ENCODE data around the gene SDK1.
"Not testable (repeated sequence)": the region's sequence is repeated elsewhere in the genome, so short reads cannot be mapped to it uniquely, and the experiment has no call there.

SDK1 gene

GRCh38 chr7:4204513-4205165, 903.6 kb downstream of the SDK1 start:
- no peak for DNase-seq (ENCODE audit: low spot score)

- DNase-seq (ENCODE audit: low spot score) = no peak
These were observed 904.8 kb downstream of the SDK1 start for GRCh38 chr7:4205828-4206227.

DNA sequence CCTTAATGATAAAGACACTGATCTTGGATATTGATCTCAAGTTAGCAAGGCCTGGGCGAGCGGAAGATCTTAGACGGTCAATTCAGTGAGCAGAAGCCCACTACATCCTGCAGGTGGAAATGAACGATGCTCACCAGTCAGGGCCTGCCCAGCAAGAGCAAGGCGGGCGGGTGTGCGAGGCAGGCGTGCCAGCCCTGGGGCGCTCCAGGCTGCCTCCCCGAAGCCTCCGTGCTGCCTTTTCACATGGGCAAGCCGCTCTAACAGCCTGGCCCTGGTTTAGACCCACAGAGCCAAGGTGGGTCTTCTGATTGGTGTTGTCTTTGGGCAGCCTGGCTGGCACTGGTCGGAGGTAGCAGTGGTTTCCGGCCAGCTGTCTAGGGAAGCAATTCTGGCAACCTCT, 906.0 kb downstream of the SDK1 start:
- no peak for DNase-seq (ENCODE audit: low spot score)

GRCh38 chr7:4208086-4208485, 907.0 kb downstream of the SDK1 start:
- no peak for DNase-seq (ENCODE audit: low spot score)

- DNase-seq (ENCODE audit: low spot score) = no peak
These were observed 907.5 kb downstream of the SDK1 start for GRCh38 chr7:4208586-4208985.

DNA sequence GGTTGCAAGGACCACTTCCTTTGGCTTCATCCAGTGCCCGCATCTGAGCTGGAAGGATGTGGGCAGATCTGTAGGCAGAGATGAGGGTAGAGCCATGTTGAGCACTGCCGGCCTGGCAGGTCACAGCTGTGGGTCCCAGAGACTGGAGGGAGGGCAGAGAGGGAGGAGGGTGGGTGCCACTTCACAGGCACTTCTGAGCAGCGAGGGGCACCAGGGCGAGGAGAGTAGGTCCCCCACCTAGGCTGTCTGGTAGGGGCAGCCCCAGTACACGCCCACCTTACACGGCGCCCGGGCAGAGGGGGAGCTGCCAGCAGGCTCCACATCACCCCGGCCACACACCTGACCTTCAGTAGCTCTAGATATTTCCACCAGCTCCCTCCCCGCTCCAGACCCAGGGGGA, 908.1 kb downstream of the SDK1 start:
- DNase-seq (ENCODE audit: low spot score) = no peak

DNA sequence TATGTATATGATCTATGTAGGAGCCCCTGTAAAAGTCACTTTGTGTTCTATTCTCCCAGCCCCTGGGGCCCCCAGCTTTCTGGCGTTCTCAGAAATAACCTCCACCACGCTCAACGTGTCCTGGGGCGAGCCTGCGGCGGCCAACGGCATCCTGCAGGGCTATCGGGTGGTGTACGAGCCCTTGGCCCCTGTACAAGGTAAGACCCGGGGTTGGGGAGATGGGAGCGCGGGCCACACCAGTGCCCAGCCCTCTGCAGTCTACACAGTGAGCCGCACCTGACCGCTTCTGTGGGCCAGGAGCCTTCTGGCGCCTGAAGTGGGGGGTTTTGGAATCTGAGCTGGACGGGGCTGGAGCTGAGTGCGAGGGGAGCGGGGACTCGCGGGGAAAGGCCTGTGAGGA, 908.9 kb downstream of the SDK1 start:
- no peak for DNase-seq (ENCODE audit: low spot score)

GRCh38 chr7:4210821-4211220, 909.8 kb downstream of the SDK1 start:
- no peak for DNase-seq (ENCODE audit: low spot score)

- DNase-seq (ENCODE audit: low spot score) = no peak
These were observed 910.2 kb downstream of the SDK1 start for GRCh38 chr7:4211261-4211660.

- DNase-seq (ENCODE audit: low spot score) = no peak
These were observed 911.3 kb downstream of the SDK1 start for GRCh38 chr7:4212376-4212775.

GRCh38 chr7:4214291-4215155, 913.5 kb downstream of the SDK1 start:
- DNase-seq (ENCODE audit: low spot score) = no peak

GRCh38 chr7:4215176-4215720, 914.2 kb downstream of the SDK1 start:
- no peak for DNase-seq (ENCODE audit: low spot score)

DNA sequence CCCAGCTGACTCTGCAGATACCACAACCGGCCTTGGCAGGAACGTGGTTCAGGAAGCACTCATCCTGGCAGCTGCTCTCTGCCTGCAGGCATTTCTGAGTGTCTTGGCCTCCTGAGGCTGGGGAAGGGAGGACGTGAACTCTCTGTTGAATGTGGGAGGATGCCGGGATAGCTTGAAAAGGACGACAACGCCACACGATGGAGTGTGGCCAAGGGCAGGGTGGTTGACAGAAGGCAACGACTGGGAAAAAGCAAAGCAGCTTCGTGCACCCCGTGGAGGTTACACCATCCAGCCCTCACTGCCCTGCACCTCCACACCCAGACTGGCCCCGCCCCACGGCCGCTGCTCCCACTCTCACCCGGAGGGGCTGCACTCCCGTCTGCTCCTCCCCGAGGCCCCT, 915.0 kb downstream of the SDK1 start:
- DNase-seq (ENCODE audit: low spot score) = no peak

- DNase-seq (ENCODE audit: low spot score) = not testable (repeated sequence)
These were observed 916.1 kb downstream of the SDK1 start for GRCh38 chr7:4217126-4217660.

DNA sequence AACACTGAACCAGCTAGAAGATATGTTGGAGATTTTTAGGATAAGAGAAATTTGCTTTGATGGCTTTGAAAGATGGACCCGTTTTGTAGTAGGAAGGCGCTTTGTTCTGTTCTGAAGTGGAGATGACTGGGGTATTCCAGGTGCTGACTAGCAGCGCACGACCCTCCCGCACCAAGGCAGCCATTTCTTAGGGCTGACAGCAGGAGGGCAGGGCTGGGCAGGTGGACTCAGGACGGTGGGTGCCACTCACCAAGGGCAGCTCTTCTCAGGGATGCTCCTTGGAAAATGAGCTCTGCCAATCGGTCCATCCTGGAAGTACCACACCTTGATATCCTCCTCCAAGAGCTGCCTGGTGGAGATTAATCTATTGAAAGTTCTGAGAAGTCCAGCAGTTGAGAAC, 917.4 kb downstream of the SDK1 start:
- DNase-seq (ENCODE audit: low spot score) = no peak

GRCh38 chr7:4220011-4220410, 919.0 kb downstream of the SDK1 start:
- DNase-seq (ENCODE audit: low spot score) = no peak

DNA sequence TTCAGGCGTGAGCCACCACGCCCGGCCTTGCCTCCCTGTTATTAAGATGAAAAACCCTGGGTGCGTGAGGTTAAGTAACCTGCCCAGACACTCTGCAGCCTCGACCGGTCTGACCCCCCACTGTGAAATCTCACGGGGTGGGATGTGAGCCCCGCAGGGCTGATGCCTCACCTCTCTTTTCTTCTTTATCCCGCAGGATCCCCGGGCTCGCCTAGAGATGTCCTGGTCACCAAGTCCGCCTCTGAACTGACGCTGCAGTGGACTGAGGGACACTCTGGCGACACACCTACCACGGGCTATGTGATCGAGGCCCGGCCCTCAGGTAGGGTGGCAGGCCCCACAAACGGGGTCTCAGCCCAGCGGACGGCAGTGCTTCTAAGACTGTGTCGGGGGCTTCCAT, 920.0 kb downstream of the SDK1 start:
- no peak for DNase-seq (ENCODE audit: low spot score)

- DNase-seq (ENCODE audit: low spot score) = no peak
These were observed 921.6 kb downstream of the SDK1 start for GRCh38 chr7:4222676-4223075.

DNA sequence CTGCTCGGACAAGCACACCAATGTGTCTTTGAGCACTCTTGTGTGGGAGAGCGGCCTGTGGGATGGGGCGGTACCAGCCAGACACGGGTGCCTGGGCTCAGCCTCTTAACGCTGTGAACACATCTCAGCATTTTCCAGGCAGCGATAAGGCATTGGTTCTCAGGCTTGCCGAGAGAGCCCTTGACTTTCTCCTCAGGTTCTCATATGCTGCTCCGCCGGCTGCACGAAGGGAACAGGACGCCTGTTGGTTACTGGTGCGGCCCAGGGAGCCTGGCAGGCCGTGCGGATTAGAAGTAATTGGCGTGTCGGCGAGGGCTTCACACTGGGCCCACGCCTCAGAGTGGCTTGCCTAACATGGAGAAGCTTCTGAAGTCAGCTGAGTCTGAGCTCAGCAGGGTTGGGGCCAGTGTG, 924.3 kb downstream of the SDK1 start:
- DNase-seq (ENCODE audit: low spot score) = no peak

DNA sequence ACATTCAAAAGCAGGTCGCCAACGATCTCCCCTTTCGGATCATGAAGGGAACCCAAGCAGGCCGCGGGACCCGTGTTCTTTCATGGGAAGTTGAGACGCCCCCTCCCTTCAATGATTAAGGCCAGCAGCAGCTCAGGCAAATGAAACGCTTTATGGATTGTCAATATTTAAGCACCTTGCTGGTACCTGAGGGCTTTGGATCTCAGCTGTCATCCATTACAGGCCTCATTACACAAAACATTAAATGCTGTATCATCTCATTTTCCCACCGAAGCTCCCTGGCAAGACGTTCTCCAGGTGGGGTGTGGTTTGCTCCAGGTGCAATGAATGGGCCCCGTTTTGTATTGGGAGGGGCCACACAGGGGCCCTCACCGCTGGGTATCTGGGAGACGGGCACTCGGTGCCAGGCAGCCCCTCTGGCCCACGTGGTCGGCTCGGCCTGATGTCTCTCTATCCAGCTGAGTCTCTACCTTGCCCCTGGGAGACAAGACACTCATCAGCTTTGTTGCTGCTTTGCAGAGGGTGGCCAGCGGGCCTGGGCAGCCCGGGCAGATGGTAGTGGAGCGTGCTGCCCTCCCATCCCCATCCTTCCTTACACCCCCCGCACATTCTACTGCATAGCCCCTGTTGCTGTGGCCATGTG, 925.0 kb downstream of the SDK1 start:
- DNase-seq (ENCODE audit: low spot score) = no peak

- no peak for DNase-seq (ENCODE audit: low spot score)
These were observed 925.5 kb downstream of the SDK1 start for GRCh38 chr7:4226524-4226882.

All from globus pallidus (tissue), 1 donor.